Suprapubic skin (tissue), 3 donors: ENCODE measurements around the gene CCDC175.

ENCODE experiments used
- CTCF ChIP-seq, 2 donors: fragments of 200-600 bp in 1 of 2; fragments of 450-650 bp in 1 of 2; sonication (generic) in 1 of 2; IDR thresholded peaks; one replicate each; pipeline ENCODE4 v1.5.1; 2016 to 2019; ENCODE audit warnings: antibody characterized with exemption in 2 of 2, mild to moderate bottlenecking in 1 of 2, moderate library complexity in 1 of 2
- POLR2A ChIP-seq, 2 donors: fragments of 450-650 bp; IDR thresholded peaks; one replicate each; pipeline ENCODE4 v1.6.1; 2017; ENCODE audit warnings: antibody characterized with exemption in 2 of 2, mild to moderate bottlenecking in 2 of 2, moderate library complexity in 2 of 2

DNA sequence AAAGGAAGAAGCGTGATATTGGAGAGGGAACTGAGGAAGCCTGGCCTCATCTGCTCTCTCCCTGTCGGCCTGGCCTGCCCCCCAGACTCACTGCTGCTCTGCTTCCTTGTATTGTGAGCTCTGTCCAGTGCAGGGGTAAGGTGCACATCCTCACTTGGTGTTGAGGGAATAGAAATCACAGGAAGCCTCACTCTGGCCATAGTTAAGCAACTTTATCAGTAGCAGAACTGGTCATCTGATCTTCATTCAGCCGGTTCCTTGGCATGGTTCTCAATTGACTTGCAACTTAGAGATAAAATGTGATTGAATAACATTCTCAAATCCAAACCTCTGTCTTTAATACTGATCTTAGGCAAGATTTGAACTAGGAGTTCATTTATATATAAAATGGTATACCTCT is 11.5 kb upstream of the CCDC175 start:
- no peak for TF ChIP-seq POLR2A (IDR thresholded peaks at IDR 0.05)
- no peak for TF ChIP-seq CTCF (IDR thresholded peaks at IDR 0.05)
